Effector memory CD4-positive, alpha-beta T cell (primary cell): Measurements from ENCODE around the gene SETBP1.

Source experiments
- DNase-seq, 3 donors: peaks; one replicate each; pipeline ENCODE4 v3.0.0-alpha.2; 2020
- H3K27ac ChIP-seq: 2 replicates; pipeline ENCODE4 v1.7.0; 2013; ENCODE audit warnings: mild to moderate bottlenecking, low read length, moderate library complexity; ENCODE audit not compliant: insufficient read depth, poor library complexity, severe bottlenecking
- H3K27me3 ChIP-seq: replicated peaks from 2 replicates; pipeline ENCODE4 v1.7.0; 2013; ENCODE audit warnings: mild to moderate bottlenecking, low read length; ENCODE audit not compliant: insufficient read depth, control insufficient read depth, poor library complexity, severe bottlenecking
- H3K36me3 ChIP-seq: 2 replicates; pipeline ENCODE4 v1.7.0; 2013; ENCODE audit warnings: mild to moderate bottlenecking, low read length, moderate library complexity; ENCODE audit not compliant: control insufficient read depth, insufficient read depth
- H3K4me1 ChIP-seq: 2 replicates; pipeline ENCODE4 v1.7.0; 2013; ENCODE audit warnings: low read length, mild to moderate bottlenecking; ENCODE audit not compliant: control insufficient read depth, insufficient read depth, poor library complexity, severe bottlenecking
- H3K4me3 ChIP-seq: 2 replicates; pipeline ENCODE4 v1.7.0; 2013; ENCODE audit warnings: low read length, low read depth, mild to moderate bottlenecking; ENCODE audit not compliant: insufficient read depth, poor library complexity, severe bottlenecking
- H3K9me3 ChIP-seq: 2 replicates; pipeline ENCODE4 v1.7.0; 2013; ENCODE audit warnings: mild to moderate bottlenecking, low read length, moderate library complexity; ENCODE audit not compliant: control insufficient read depth

Gene SETBP1

DNA sequence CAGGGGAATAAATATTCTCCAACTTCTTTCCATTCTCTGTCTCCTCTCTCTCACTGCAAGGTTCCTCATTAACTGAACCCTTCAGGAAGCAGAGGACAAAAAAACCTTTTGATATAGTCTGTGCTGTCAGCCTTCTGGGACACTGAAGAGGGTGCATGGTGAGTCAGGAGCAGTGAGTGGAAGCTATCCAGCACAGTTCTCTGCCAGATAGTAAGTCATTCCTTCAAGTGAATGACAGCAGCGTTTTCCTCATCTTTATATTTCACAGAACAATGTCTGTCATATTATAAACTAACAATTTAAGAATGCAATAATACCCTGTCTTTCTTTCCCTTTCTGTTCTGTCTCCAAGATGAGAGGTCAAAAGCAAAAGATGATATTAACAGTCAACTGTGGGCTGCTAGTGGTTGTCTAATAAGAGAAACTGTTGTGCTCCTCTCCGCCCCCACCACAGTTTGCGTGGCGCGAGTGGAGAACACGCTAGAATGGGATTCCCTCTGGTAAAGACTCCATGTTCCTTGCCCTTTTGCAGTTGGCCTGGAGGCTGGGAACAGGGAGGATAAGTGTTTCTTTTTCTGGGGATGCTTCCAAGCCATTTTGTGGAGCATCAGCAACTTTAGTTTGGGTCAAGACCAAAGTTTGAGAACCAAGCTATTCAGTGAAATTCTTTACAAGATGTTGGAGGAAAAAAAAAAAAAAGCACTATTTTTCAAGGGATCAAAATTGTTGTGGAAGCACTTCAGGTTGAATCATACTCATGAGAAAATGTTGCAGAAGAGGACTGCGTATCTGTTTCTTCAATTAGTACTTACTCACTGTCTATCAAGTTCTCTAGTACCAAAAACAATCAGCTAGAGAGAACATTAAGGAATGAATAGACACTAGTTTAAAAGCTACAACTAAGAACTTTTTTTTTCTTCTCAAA, 430.2 kb downstream of the SETBP1 start:
- Histone ChIP-seq H3K27ac (no peak overlapping the region), H3K4me1 (no peaks in the 10 kb centered on the region), H3K9me3 (no peaks in the 10 kb centered on the region), H3K27me3 (no peaks in the 10 kb centered on the region), H3K4me3 (no peak overlapping the region), H3K36me3 (no peaks in the 10 kb centered on the region)
- DNase-seq: no peak

DNA sequence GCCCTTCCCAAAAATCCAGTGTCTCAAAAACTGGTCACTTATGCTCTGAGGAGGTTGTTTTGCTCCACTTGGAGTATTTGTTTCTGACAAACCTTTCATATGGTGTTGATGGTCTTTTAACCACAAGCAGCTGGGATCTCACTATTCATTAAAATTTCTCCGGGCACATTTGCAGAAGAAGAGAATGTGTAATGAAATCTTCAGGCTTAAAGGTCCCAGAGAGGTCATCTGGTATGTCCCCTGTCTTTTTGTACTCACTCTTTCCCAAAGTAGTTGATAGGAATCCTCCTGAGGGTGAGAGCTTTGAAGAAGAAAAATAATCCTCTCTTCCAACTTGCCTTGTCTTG, 430.8 kb downstream of the SETBP1 start:
- H3K4me1 ChIP-seq: no peaks in the 10 kb centered on the region
- no peak overlapping the region for H3K27ac ChIP-seq
- no peaks in the 10 kb centered on the region for H3K36me3 ChIP-seq
- no peak for DNase-seq
- no peak overlapping the region for H3K4me3 ChIP-seq
- H3K27me3 ChIP-seq: no peaks in the 10 kb centered on the region
- H3K9me3 ChIP-seq: no peaks in the 10 kb centered on the region

DNA sequence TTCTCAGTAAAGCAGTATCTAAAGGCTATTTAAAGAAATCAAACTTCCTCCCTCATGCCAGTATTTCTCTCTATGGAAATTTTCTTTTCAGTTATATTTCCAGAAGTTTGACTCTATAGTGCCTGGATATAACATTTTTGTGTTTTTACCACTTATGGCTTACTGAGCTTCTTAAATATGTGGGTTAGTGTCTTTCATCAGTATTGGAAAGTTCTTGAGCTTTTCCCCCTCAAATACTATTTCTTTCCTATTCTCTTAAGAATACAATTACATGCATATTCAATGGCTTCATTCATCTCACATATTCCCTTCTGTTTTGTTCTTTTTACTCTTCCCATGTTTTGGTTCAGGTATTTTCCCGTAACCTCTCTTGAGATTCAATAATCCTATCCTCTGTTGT, 432.0 kb downstream of the SETBP1 start:
- no peaks in the 10 kb centered on the region for H3K36me3 ChIP-seq
- H3K27me3 ChIP-seq: no peaks in the 10 kb centered on the region
- no peaks in the 10 kb centered on the region for H3K9me3 ChIP-seq
- DNase-seq: no peak
- H3K27ac ChIP-seq: no peak overlapping the region
- H3K4me3 ChIP-seq: no peak overlapping the region
- H3K4me1 ChIP-seq: no peaks in the 10 kb centered on the region

DNA sequence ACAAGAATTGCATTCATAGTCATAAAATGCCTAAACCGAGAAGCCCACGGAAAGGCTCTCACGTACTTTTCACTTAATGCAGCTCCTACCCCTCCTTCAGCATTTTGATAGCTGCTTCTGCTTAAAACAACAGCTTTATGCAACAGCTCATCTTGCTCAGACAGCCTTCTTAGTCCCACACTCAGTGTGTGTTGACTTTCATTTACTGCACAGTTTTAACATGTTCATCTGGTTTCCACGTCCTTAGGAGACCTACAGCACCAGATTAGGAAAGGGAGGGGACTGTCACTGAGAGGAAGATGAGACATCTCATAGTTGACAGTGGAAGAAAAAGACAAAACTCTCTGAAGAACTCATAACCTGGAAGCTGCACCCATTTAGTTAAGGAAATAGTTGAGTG, 435.4 kb downstream of the SETBP1 start:
- Histone ChIP-seq H3K27me3 (no peaks in the 10 kb centered on the region), H3K27ac (no peak overlapping the region), H3K9me3 (no peaks in the 10 kb centered on the region), H3K4me3 (no peak overlapping the region), H3K36me3 (no peaks in the 10 kb centered on the region), H3K4me1 (no peaks in the 10 kb centered on the region)
- DNase-seq: no peak
